GM12891 (cell line): ENCODE data around the gene DCUN1D4.

Source experiments
- DNase-seq: peaks from one replicate; pipeline ENCODE4 v3.0.0; 2011; ENCODE audit warnings: low spot score; ENCODE audit not compliant: insufficient read length
- FAIRE-seq: peaks from 2 replicates; lab custom pipeline; 2011; peaks lifted over from hg19 to GRCh38; lab: Jason Lieb, UNC
- PAX5 ChIP-seq: IDR thresholded peaks from 2 replicates; pipeline ENCODE4 v1.6.1; 2011; ENCODE audit warnings: low read length, moderate library complexity, mild to moderate bottlenecking; ENCODE audit not compliant: insufficient read depth, severe bottlenecking
- POLR2A ChIP-seq: IDR thresholded peaks from 2 replicates; pipeline ENCODE4 v1.6.1; 2011; ENCODE audit warnings: low read depth, low read length, control low read depth
- POLR2AphosphoS5 ChIP-seq: IDR thresholded peaks from 2 replicates; pipeline ENCODE4 v1.6.1; 2011; ENCODE audit warnings: low read depth, low read length, control low read depth
- POU2F2 ChIP-seq: IDR thresholded peaks from 2 replicates; pipeline ENCODE4 v1.6.1; 2011; ENCODE audit warnings: low read depth, mild to moderate bottlenecking, control low read depth, low read length, moderate library complexity
- SPI1 ChIP-seq: IDR thresholded peaks from 2 replicates; pipeline ENCODE4 v1.6.1; 2011; ENCODE audit warnings: low read depth, low read length, control low read depth
- TAF1 ChIP-seq: IDR thresholded peaks from 2 replicates; pipeline ENCODE4 v1.6.1; 2011; ENCODE audit warnings: low read depth, low read length, control low read depth

DCUN1D4 gene

GRCh38 chr4:51851937-51852290, 9.0 kb downstream of the DCUN1D4 start:
- no peak for DNase-seq
- TF ChIP-seq POU2F2 (no peak), POLR2A (no peak), POLR2AphosphoS5 (no peak), PAX5 (no peak), SPI1 (no peak), TAF1 (no peak)
- no peak for FAIRE-seq

- no peak for DNase-seq
- no peak for FAIRE-seq
- TF ChIP-seq POLR2AphosphoS5, result no peak
- TF ChIP-seq SPI1, result no peak
These were observed 10.2 kb downstream of the DCUN1D4 start for GRCh38 chr4:51853027-51853682.

GRCh38 chr4:51855270-51855669, 12.3 kb downstream of the DCUN1D4 start:
- FAIRE-seq (no peak), DNase-seq (no peak)
- no peak for TF ChIP-seq TAF1
- no peak for TF ChIP-seq SPI1
- TF ChIP-seq POU2F2, result no peak
- TF ChIP-seq POLR2AphosphoS5, result no peak
- no peak for TF ChIP-seq PAX5
- TF ChIP-seq POLR2A, result no peak

- TF ChIP-seq PAX5, result no peak
- TF ChIP-seq POLR2A, result no peak
- TF ChIP-seq POU2F2, result no peak
- TF ChIP-seq SPI1, result no peak
- TF ChIP-seq POLR2AphosphoS5, result no peak
- TF ChIP-seq TAF1, result no peak
- FAIRE-seq, result no peak
- DNase-seq, result no peak
These were observed 12.8 kb downstream of the DCUN1D4 start for GRCh38 chr4:51855751-51856150.

- no peak for DNase-seq
- TF ChIP-seq SPI1 (no peak), POU2F2 (no peak), TAF1 (no peak), PAX5 (no peak), POLR2A (no peak), POLR2AphosphoS5 (no peak)
- no peak for FAIRE-seq
These were observed 15.8 kb downstream of the DCUN1D4 start for GRCh38 chr4:51858605-51859202.

GRCh38 chr4:51859476-51860031, 16.6 kb downstream of the DCUN1D4 start:
- TF ChIP-seq TAF1 (no peak), SPI1 (no peak), POU2F2 (no peak), POLR2AphosphoS5 (no peak), POLR2A (no peak)
- FAIRE-seq (no peak), DNase-seq (no peak)

GRCh38 chr4:51862199-51862598, 19.2 kb downstream of the DCUN1D4 start:
- no peak for FAIRE-seq
- no peak for DNase-seq
- TF ChIP-seq PAX5 (no peak), POLR2AphosphoS5 (no peak), POLR2A (no peak), TAF1 (no peak), POU2F2 (no peak), SPI1 (no peak)

GRCh38 chr4:51862781-51863180, 19.8 kb downstream of the DCUN1D4 start:
- DNase-seq (no peak), FAIRE-seq (no peak)
- TF ChIP-seq POU2F2, result no peak
- no peak for TF ChIP-seq PAX5
- no peak for TF ChIP-seq POLR2A
- no peak for TF ChIP-seq TAF1
- TF ChIP-seq POLR2AphosphoS5, result no peak
- TF ChIP-seq SPI1, result no peak

- DNase-seq (no peak), FAIRE-seq (no peak)
- TF ChIP-seq TAF1, result no peak
- no peak for TF ChIP-seq SPI1
These were observed 22.8 kb downstream of the DCUN1D4 start for GRCh38 chr4:51865717-51866116.

- TF ChIP-seq POU2F2, result no peak
- TF ChIP-seq POLR2A, result no peak
- no peak for TF ChIP-seq PAX5
- TF ChIP-seq POLR2AphosphoS5, result no peak
- no peak for TF ChIP-seq TAF1
- FAIRE-seq (no peak), DNase-seq (no peak)
These were observed 23.9 kb downstream of the DCUN1D4 start for GRCh38 chr4:51866835-51867234.
